ENCODE measurements around the gene BCAS3. TPM values are rescaled to one million over a fixed set of nuclear protein-coding genes. Genes with fewer than 3 reads are reported as not detected.
A peak's percentile ranks its signal among the peaks of the same experiment; 100 is the strongest.

BCAS3 gene
- total and polyA plus RNA-seq, 11 donors: 4.5 to 23.5 (median 17.9) TPM

DNA sequence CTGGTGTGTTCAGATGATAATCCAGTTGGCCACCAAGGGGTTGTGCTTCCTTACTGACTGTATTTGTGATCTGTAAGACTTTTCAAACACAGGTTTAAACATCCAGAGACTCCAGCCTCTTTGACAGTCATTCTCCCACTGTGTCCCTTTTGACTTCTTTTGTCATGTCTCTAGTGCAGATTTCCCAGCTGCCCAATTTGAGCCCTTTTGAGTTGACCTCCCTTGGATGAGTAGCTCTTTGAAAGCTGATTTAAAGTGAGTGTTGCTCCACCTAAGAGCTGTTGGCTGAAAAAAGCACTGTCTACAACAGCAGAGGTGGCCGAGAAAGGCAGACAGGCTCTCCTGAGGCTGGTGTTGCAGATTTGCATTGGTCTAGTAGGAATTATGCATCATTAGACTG is 533.6 kb downstream of the BCAS3 start:
- H3K9me3 ChIP-seq: no peaks in the 10 kb centered on the region
- intact Hi-C loops (cut with DNase I): loop anchor here in 1 of 10 donors (5.0 kb wide), 1 partner anchor 36 kb away; no protein-coding TSS in a partner anchor
- TF ChIP-seq POLR2A (IDR thresholded peaks at IDR 0.05): no peak
- TF ChIP-seq, protein P1, sequence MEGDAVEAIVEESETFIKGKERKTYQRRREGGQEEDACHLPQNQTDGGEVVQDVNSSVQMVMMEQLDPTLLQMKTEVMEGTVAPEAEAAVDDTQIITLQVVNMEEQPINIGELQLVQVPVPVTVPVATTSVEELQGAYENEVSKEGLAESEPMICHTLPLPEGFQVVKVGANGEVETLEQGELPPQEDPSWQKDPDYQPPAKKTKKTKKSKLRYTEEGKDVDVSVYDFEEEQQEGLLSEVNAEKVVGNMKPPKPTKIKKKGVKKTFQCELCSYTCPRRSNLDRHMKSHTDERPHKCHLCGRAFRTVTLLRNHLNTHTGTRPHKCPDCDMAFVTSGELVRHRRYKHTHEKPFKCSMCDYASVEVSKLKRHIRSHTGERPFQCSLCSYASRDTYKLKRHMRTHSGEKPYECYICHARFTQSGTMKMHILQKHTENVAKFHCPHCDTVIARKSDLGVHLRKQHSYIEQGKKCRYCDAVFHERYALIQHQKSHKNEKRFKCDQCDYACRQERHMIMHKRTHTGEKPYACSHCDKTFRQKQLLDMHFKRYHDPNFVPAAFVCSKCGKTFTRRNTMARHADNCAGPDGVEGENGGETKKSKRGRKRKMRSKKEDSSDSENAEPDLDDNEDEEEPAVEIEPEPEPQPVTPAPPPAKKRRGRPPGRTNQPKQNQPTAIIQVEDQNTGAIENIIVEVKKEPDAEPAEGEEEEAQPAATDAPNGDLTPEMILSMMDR (IDR thresholded peaks at IDR 0.05): no peak

DNA sequence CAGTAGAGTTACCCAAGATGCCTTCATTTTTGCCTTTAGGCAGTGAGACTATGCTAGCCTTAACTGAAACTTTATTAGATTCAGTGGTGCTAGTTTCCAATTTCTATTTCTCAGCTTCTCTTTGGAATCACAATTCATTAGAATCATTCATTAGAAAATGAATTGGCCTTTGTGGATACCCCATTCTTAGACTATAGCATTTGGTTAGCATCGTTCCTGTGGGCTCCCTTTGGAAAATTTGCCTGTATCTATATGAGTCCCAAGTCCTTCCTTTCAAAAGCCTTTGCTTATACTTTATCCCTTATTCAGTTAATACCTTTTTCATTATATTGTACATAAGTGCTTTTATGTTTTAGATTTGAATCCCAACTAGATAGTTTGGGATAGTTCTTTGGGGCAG is 535.0 kb downstream of the BCAS3 start:
- intact Hi-C loops (cut with DNase I): loop anchor here in 1 of 10 donors (5.0 kb wide), 1 partner anchor 35 kb away; no protein-coding TSS in a partner anchor
- no peaks in the 10 kb centered on the region for H3K36me3 ChIP-seq
- no peak overlapping the region for H3K27ac ChIP-seq
- TF ChIP-seq, protein P1 (IDR thresholded peaks at IDR 0.05): no peak
- no peak for TF ChIP-seq POLR2A (IDR thresholded peaks at IDR 0.05)
- DNase-seq: no peak
- 91 to 99% (median 97%) methylated on average over 1 of the region's 1 CpG for WGBS, 4 donors
- no peaks in the 10 kb centered on the region for H3K9me3 ChIP-seq
- H3K4me1 ChIP-seq: peaks cover 0 to 29% (median 11%) of the 10 kb centered on the region in 12 donors
- ATAC-seq: no peak
- H3K27me3 ChIP-seq: no peaks in the 10 kb centered on the region
- H3K4me3 ChIP-seq: no peak overlapping the region

More for the DNA sequence above, 533.6 kb downstream of the BCAS3 start:
- WGBS, 4 donors: 94 to 100% (median 99%) methylated on average over 1 of the region's 1 CpG
- no peak for DNase-seq
- peak overlapping the region in 2 of 12 donors; percentile 73 to 76 for H3K27ac ChIP-seq
- no peaks in the 10 kb centered on the region for H3K27me3 ChIP-seq
- no peak for ATAC-seq
- peaks cover 0 to 29% (median 11%) of the 10 kb centered on the region in 12 donors for H3K4me1 ChIP-seq
- H3K36me3 ChIP-seq: no peaks in the 10 kb centered on the region
- H3K4me3 ChIP-seq: no peak overlapping the region

DNA sequence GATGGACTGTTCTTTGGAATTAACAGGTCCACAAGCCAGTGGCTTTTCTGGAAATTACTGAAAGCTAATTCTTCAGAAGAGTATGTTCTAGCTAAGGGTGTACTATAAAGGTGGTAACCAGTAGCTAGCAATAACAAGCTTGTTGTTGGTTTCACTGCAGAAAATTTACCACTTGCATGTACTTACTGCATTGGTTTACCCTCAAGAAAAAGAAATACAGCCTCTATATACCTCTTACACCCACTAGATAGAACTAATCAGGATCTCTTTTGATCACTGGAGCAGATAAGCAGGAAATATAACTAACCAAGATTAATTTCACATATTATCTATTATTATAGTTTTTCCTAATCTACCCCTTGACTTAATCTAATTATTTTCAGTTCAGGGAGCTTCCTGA is 537.1 kb downstream of the BCAS3 start:
- no peak overlapping the region for H3K4me3 ChIP-seq
- ATAC-seq: no peak
- TF ChIP-seq, protein P1 (IDR thresholded peaks at IDR 0.05): no peak
- no peak for TF ChIP-seq POLR2A (IDR thresholded peaks at IDR 0.05)
- peaks cover 0 to 28% (median 10%) of the 10 kb centered on the region in 12 donors for H3K4me1 ChIP-seq
- H3K9me3 ChIP-seq: no peaks in the 10 kb centered on the region
- H3K36me3 ChIP-seq: no peaks in the 10 kb centered on the region
- DNase-seq: no peak
- no peak overlapping the region for H3K27ac ChIP-seq
- intact Hi-C loops (cut with DNase I): loop anchor here in 1 of 10 donors (5.0 kb wide), 1 partner anchor 33 kb away; no protein-coding TSS in a partner anchor
- H3K27me3 ChIP-seq: no peaks in the 10 kb centered on the region

DNA sequence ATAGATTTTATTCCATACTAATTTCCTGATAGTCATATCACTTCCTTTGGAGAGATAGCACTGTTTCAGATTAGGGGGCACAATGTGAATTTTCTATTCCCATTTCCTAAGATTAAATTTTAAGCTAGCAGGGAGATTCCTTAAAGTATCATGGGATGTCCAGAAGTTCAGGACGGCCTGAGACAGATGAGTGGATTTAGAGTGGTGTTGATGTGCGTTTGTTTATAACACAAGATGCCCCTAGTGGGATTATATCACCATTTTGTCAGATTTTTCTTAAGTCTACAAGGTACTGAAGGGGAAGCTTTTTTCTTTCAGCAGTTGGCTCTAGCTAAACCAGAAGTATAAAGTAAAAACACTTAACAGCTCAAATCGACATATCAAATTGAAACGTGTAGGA is 538.4 kb downstream of the BCAS3 start:
- TF ChIP-seq, protein P1 (IDR thresholded peaks at IDR 0.05): no peak
- TF ChIP-seq POLR2A (IDR thresholded peaks at IDR 0.05): no peak
- H3K9me3 ChIP-seq: no peaks in the 10 kb centered on the region
- no peaks in the 10 kb centered on the region for H3K27me3 ChIP-seq
- 88 to 96% (median 93%) methylated on average over 4 of the region's 4 CpGs for WGBS, 4 donors
- intact Hi-C loops (cut with DNase I): no loop called here
- no peaks in the 10 kb centered on the region for H3K36me3 ChIP-seq
- no peak overlapping the region for H3K4me3 ChIP-seq
- peaks cover 0 to 27% (median 9%) of the 10 kb centered on the region in 12 donors for H3K4me1 ChIP-seq
- ATAC-seq (no peak), DNase-seq (no peak)
- no peak overlapping the region for H3K27ac ChIP-seq

All from heart left ventricle (tissue), 16 donors.